GM19238 (cell line): ENCODE data around the gene PLA2G6.

Experiments
- DNase-seq: peaks from one replicate; pipeline ENCODE4 v3.0.0; 2011; ENCODE audit warnings: low spot score; ENCODE audit not compliant: insufficient read length

PLA2G6 gene, protein sequence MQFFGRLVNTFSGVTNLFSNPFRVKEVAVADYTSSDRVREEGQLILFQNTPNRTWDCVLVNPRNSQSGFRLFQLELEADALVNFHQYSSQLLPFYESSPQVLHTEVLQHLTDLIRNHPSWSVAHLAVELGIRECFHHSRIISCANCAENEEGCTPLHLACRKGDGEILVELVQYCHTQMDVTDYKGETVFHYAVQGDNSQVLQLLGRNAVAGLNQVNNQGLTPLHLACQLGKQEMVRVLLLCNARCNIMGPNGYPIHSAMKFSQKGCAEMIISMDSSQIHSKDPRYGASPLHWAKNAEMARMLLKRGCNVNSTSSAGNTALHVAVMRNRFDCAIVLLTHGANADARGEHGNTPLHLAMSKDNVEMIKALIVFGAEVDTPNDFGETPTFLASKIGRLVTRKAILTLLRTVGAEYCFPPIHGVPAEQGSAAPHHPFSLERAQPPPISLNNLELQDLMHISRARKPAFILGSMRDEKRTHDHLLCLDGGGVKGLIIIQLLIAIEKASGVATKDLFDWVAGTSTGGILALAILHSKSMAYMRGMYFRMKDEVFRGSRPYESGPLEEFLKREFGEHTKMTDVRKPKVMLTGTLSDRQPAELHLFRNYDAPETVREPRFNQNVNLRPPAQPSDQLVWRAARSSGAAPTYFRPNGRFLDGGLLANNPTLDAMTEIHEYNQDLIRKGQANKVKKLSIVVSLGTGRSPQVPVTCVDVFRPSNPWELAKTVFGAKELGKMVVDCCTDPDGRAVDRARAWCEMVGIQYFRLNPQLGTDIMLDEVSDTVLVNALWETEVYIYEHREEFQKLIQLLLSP

DNA sequence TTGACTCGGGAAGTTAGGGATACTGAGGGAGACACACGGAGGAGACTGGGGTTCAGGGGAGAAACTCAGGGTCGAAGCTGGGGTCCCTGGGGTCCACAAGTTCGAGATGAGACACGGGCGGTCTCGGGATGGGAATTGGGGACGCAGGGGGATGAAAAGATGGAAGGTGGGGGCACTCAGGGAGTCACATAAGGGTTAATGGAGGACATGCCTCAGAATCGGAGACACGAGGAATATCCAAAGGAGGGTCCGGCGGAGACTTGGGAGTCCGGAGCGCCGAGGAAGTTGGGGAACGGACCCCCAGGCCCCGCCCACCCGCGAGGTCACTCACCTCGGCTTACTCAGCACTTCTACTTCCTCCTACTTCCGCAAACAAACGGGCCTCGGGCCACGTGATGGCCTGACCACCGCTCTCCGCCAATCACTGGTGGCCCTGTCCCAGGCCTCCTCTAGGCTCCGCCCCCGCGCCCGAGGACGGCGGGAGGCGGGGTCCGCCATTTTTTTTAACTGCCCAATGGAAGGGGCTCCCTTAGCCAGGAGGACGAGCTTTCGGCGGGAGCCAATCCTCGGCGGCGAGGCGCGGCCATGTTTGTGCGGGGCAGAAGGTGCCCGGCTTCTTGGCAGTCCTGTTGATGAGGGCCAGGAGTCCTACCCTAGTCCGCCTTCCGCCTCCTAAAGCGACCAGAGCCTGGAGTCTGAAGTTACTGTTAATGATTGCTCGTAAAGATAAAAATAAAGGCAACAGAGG lies at the start of gene PLA2G6:
TSS of gene PLA2G6 (minus strand) at position 378 of the 748 bp plus-strand sequence. CDS start 12,404 bp downstream, outside the sequence.
- DNase-seq = peak; percentile 98

DNA sequence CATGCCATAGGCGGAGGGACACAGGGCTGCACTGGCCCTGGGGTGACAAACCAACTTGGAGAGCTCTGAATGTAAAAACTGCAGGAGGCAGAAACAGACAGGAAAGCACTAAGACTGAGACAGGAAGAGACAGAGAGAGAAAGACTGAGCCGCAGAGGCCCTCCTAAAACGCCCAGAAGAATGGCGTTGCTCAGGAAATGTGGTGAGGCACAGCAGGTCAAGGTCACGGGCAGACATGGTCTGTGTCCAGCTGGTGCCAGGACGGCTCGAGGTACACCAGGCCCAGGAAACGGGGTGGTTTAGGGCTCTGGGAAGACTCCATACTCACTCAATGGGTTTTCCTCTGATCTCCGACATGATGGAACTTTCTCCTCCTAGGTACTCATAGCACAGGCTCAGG lies 49.3 kb upstream of the PLA2G6 start:
- no peak for DNase-seq

DNA sequence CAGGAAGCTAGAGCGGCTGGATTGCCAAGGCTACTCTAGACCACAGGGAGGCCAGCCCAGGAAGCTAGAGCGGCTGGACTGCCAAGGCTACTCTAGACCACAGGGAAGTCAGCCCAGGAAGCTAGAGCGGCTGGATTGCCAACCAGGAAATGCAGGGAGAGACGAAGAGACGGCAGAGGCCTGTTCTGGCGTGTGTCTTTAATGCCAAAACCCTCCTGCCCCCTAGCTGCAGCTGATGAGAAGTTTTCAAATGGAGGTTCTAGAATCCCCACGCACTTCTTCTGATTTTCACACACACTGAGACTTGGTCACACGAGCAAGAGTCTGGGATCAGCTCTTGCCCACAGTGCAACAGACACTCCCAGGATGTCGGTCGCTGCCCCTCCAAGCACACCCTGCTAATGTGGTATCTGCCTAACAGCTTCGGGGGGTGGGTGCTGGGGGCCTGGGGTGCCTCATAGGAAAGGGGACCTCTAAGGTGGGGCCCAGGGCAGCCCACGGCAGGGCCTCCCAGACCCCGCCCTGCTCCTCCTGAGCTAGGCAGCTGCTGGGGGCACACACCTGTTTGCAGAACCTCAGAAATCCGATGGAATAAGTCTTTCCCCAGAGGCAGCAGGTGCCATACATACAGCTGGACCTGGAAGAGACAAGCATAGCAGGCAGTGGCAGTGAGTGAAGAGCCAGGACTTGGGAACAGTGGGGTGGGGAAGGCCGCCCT lies 48.6 kb upstream of the PLA2G6 start:
- peak; percentile 40 for DNase-seq

DNA sequence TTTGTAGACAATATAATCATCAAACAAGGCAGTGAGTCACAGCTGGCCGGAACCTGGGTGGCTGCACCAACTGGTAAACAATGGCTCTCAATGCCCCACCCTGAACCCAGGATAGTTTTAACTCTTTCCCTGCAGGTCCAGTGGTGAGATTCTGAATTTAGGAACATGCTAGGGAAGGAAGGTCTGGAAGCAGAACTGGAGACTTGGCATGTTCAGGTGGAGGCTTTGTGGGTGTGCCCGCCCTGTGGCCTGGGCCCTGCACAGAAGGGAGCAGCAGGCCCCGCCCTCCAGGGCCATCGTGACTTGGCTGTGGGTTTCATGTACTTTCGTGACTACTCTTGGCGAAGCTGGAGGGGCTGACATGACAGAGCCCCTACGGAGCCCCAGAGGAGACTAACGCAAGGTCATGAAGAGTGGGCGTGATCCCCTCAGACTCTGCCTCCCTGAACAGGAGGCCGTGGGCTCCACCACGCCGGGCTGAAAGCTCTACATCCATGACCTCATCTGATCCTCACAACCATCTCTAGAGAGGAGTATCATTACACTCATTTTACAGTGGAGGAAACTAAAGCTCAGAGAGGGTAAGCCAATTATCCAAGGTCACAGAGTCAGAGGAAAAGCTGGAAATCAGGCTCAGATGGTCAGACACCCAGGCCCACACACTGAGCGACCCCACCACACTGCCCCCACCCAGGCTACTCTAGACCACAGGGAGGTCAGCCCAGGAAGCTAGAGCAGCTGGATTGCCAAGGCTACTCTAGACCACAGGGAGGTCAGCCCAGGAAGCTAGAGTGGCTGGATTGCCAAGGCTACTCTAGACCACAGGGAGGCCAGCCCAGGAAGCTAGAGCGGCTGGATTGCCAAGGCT lies 47.5 kb upstream of the PLA2G6 start:
- DNase-seq = no peak

DNA sequence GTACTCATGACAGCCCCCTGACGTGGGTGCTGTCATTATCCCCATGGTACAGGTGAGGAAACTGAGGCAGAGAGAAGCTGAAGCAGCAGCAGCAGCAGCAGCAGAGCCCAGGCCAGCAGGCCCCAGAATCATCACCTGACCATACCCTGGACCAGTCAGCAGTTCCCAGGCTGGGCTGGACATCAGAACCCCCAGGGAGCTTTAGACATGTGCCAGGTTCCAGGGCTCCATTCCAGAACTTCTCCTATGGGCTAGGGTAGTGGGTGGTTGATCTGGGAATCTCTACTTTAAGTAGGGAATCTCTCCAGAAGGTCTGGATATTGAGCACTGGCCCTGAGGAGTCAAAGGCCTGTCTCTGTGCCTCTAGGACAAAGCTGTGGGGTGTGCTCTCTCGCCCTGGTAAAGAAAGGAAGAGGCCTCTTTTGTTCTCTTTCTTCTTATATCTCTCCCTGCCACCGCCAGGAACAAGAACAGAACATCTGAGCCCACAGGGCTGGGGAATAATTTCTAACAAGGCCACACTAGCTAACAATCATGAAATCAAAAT lies 46.8 kb upstream of the PLA2G6 start:
- DNase-seq = no peak

DNA sequence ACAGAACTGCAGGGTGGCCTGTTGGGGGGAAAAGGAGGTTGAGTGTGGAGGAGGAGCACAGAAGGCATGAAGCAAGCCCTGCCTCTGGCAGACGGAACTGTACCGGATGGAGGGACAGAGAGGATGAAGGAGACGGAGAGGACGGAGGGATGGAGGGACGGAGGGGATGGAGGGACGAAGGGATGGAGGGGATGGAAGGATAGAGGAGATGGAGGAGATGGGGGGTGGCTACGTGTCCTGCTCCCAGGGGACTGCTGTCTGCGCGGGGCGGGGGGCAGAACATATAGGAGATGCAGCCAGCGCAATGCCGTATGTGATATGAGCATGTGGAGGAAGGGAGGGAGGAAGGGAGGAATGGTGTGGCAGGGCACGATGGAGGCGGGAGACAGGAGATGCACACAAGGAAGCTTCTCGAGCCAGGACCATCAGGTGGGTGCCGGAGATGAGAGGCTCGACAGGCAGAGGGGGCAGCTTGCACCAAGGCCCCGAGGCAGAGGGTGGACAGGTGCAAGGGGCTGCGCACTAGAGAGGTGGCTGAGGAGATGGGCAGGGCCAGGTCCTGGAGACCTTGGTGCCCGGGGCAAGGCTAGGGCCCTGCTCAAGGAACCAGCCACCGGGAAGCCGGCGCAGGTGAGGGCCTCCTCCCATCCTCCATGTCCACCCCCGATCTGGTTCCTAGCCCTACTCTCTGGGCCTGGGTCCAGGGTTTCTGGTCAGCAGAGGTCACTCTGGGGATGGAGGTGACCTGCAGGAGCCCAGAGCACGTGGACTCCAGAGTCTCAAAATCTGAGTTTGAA lies 45.4 kb upstream of the PLA2G6 start:
- DNase-seq = no peak

DNA sequence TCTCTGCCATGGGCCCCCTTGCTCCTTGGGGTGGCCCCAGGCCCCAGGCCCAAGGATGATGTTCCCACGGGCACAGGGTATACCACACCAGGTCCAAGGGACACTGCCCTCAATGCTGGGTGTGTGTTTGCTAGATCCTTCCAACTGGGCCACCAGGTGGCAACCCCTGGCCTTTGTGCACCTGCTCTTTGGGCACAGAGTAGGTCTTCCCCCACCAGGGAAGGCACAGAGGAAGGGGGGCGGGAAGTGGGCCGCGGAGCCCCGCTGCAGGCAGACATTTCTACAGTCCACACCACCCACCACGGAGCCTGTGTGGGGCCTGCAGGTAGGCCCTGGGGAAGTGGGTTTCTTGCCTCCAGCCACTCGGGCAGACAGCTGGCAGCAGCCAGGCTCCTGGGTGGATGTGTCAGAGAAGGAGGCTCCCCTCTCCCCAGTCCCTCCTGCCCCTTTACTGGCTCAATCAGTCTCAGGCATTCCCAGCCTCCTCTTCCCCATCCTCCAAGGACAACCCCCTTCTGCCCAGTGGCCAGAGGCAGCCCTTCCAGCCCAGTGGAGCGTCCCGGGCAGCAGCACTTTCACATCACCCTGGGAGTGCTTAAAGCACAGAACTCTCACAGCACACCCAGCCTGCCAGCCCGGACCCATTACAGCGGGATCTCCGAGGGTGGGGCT lies 41.8 kb upstream of the PLA2G6 start:
- DNase-seq = no peak

DNA sequence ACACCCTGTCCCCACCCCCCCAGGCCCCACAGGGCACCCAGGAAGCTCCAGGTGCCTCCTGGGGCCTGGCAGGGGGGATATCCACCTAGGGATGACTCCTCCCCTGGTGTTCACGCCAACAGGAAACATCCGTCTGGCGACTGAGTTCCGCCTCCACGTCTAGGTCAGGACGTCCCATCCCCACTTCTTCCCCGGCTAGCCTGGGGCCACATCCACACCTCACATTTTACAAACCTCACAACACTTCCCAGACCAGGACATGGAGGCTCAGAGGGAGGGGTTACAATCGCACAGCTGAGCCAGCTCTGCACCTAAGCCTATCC lies 41.1 kb upstream of the PLA2G6 start:
- no peak for DNase-seq

DNA sequence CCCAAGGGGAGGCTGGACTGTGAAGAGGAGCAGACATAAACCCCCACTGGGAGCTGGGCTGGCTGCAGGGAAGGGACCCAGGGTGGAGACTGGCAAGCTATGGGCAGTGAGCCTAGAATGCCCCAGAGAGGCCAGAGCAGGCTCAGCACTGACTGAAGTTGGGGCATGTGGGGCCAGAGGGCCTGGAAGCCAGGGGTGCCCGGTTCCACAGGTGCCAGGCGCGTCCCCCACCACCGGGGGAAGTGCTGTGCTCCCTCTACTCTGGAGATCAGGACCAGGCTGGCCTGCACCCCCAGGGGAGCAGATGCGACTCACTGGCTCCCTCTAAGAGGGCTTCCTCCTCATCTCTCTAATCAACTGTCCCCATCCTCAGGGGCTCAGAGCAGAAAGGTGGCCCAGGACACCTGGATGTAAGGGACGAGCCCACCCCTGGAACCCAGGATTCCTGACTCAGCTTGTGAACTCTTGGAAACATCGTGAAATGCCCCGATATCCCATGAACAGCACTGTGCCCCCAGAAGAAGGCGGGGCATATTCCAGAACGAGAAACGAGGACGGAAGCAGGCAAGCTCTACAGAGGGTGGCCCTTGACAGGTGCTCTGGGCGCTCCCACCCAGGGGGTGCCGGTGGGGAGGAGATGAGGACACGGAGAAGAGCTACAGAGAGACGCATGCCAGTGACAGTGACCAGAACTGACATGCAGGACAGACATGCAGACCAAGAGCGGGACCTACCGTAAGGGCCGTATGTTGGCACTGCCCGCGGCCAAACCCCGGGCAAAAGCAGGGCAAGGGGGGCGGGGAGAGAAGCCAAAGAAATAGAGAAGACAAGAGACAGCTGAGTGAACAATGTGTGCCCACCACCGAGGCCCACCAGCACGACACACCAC lies 40.5 kb upstream of the PLA2G6 start:
- DNase-seq = no peak

DNA sequence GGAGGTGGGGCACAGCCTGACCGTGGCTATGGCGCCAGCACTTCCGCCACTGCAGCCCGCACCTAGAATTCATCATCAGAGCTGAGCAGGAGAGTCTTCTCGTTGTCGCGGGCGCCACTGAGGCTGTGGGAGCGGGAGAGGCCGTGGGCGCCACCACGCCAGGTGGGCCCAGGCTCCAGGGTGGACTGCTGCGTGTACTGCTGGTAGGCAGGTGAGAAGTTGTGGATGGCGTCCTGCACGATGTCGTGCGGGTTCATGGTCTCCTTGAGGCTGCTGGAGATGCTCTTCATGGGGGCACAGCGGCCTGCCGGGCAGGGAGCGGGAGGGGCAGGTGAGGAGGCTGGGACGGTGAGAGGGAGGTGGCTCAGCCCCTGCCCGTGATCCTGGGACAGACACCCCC lies 39.8 kb upstream of the PLA2G6 start:
- DNase-seq = no peak

DNA sequence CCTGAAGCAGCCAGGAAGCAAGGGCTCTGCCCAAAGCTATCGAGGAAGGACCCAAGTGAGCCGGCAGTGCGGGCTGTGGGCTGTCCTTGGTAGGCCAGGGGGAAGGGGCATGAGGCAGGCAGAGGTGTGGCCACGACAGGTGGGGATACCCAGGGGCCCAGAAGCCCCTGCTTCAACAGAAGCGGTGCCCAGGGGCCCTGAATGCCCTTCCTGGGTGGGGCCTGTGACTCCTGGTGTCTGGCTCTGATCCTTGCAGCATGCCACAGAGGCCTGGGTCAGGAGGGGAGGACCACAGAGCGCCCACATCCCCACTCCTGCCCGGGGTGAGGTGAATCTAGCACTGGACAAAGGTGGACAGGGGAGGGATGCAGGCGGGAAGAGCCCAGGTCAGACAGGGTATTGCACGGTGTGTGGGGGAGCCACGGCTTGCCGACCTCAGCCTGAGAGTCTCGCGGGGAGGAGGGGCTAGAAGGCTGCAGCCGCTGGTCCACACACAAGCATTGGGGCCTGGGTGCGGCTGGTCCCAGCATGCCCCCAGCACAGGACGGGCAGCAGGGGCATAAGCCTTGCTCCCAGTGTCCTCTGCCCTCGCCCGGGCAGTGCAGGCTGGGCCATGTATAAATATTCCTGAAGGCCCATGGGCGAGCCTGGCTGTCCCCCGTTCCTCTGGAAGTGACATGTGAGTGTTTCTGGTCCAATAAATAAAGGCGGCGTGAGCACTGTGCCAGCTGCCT lies 39.2 kb upstream of the PLA2G6 start:
- DNase-seq = no peak

DNA sequence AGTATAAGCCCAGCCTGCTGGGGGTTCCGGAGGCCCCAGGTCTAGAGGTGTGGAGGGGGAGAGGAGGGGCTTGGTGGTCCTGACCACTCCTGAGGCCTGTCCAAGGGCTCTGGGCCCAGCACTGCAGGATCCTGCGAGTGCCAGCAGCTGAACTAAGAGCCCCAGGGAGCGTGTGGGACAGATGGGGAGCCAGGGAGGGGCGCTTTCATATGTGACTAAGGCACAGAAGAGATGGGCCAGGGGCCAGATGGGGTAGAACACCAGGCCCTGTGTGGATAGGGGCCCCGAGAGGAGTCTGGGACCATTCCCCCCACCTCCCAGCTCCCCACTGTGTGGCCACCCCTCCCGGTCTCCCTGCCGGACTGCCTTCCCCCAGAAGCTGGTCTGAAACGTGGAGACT lies 38.5 kb upstream of the PLA2G6 start:
- no peak for DNase-seq

DNA sequence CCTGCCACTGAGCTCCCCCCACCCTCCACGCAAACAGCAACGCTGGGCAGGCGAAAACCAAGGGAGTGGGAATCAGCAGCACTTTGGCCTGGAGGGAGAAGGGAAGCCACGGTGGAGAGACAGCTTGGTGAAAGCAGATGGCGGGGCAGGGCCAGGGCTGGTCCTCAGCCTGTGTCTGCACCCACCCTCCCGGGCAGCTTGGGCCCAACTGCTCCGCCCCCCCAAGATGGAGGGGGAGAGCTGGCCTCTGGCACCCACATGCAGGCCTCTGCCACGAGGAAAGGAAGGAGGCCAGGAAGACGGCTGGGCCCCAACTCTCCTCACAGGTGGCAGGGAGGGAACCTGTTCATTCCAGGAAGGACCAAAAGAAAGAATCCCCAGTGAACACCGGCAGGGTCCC lies 38.0 kb upstream of the PLA2G6 start:
- DNase-seq = no peak

DNA sequence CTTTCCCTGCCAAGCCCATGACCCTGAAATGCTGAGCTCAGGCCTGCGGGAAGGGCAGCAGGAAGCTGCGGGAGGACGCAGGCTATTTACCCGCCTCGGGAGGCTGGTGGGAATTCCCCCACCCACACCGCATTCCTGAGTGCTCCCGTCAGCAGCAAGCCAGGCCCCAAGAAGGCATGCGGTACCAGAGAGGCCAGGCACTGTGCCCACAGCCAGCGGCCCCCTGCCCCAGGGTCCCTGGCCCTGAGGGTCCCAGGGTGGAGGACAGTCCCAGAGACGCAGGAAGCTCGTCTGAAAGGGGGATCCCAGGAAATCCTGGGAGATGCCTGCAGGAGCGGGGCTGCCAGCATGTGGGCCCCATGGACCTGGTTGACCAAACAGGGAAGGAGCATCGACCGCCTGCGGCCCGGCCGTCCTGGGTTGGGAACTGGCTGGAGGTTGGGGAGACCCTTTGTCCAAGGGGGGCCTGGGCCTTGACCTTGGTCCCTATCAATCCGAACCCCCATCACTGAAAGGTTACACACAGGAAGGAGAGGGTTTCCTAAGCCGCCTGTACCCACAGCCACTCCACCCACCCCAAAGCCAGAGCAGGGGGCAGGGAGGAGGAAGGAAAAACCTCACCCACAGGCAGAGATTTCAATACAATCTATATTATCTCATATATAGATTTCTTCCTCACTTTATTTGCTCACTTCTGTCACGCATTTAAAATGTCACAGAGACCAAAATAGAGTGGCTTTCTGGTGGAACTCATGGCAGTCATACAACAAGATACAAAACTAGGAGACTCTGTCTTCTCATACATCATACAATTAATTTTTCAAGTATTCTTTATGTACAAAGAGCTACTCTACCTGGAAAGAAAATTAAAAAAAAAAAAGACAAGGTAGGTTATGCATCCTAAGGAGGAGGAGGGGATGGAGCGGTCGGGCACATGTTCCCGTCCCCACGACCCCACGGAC lies 37.3 kb upstream of the PLA2G6 start:
- no peak for DNase-seq

DNA sequence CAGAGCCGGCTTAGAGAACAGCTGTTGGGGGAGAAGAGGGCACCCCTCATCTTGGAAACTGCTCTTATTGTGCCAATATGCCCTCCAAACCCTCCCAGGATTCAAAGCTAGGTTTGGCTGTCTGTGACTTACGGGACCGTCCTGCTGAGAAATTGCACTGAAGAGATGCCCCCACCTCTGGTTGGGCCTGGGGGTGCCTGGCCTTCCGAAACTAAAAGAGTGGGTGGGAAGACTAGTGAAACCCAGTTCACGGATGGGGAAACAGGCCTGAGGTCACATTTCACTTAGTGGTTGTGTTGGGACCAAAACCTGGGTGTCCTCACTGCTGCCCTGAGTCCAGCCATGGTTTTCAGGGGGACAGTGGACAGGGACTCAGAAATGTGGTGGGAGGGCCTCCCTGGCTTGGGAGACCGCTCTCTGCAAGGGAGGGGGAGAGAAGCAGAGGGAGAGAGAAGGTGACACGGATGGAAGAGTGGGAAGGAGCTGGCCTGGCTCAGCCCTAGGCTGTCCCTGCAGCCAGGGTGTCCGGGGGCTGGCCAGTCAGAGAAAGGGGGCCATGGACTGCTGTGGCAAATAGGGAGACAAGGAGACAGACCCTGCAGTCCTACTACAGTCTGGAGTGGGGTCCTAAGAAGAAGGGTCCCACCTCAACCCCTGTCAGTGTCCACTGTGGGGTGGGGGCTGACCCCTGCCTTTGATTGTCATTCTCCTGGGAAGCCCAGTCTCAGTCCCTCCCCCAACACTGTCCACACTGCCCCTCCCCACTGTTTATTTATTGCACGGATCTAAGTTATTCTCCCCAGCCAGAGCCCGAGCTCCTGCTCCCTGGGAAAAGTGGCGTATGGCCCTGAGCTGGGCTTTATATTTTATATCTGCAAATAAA lies 33.8 kb upstream of the PLA2G6 start:
- DNase-seq = no peak
